Measurements from ENCODE around the gene FUT8.

DNA sequence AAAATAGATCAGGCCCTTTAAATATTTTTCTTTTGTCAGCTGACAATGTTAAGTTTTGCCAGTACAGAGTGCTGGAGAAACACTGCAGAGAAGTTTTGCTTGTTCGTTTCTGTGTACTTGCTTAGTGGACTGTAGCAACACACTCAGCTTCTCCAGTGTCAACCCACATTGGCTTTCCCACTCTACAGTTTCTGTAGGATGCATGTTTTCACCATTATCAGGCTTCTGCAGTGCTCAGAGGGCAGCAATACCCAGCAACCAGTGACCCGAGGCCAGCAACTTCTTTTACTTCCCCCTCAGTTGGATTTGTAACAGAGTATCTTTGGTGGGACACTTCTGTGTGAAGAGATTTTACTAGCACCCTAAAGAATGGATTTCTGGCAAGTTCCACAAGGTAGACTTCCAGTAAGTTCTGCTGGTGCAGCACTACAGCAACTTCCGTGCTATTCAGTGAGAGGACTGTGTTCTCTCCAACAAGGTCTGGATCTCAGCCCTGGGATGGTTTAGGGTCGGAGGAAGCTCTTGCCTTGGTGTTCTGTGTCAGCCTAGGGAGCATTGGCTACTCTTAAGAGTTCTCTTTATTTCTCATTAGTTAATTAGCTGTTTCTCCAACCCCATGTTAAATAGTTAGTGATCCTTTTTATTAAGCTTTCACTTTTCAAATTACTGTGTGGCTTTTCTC lies 70.4 kb downstream of the FUT8 start:
- TF ChIP-seq, protein P1, sequence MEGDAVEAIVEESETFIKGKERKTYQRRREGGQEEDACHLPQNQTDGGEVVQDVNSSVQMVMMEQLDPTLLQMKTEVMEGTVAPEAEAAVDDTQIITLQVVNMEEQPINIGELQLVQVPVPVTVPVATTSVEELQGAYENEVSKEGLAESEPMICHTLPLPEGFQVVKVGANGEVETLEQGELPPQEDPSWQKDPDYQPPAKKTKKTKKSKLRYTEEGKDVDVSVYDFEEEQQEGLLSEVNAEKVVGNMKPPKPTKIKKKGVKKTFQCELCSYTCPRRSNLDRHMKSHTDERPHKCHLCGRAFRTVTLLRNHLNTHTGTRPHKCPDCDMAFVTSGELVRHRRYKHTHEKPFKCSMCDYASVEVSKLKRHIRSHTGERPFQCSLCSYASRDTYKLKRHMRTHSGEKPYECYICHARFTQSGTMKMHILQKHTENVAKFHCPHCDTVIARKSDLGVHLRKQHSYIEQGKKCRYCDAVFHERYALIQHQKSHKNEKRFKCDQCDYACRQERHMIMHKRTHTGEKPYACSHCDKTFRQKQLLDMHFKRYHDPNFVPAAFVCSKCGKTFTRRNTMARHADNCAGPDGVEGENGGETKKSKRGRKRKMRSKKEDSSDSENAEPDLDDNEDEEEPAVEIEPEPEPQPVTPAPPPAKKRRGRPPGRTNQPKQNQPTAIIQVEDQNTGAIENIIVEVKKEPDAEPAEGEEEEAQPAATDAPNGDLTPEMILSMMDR (conservative IDR thresholded peaks at IDR 0.05; ENCODE audit: low read length): no peak
- no peak for TF ChIP-seq EZH2phosphoT487 (IDR thresholded peaks at IDR 0.05; ENCODE audit: borderline replicate concordance)

All from Loucy (cell line).